SK-N-SH treated with all-trans-retinoic acid at 6 μM for 48 hours (cell line): ENCODE measurements around the gene ROCK1.

Experiments
- ATAC-seq: fragments of 200-7000 bp; cut with Tn5 transposase; 3 replicates; pipeline ENCODE4 v1.9.1; 2020; ENCODE audit warnings: mild to moderate bottlenecking, moderate library complexity
- ARNTL ChIP-seq: fragments of 450-650 bp; formaldehyde crosslinking; IDR thresholded peaks from 2 replicates; pipeline ENCODE4 v1.5.0; 2020; ENCODE audit warnings: low read depth, mild to moderate bottlenecking, moderate library complexity, borderline replicate concordance
- BACH2 ChIP-seq: fragments of 250-450 bp; sonication (Bioruptor Pico); IDR thresholded peaks from 2 replicates; pipeline ENCODE4 v1.9.0; 2021; ENCODE audit warnings: mild to moderate bottlenecking, borderline replicate concordance
- CREB5 ChIP-seq: fragments of 250-450 bp; sonication (Bioruptor Pico); IDR thresholded peaks from 2 replicates; pipeline ENCODE4 v1.5.1; 2020; ENCODE audit warnings: low read depth, mild to moderate bottlenecking, moderate library complexity
- CSDC2 ChIP-seq: fragments of 250-450 bp; sonication (Bioruptor Pico); IDR thresholded peaks from 2 replicates; pipeline ENCODE4 v1.5.0; 2020; ENCODE audit warnings: mild to moderate bottlenecking, moderate library complexity
- CSRNP3 ChIP-seq: fragments of 250-450 bp; sonication (Bioruptor Pico); IDR thresholded peaks from 2 replicates; pipeline ENCODE4 v1.5.1; 2021; ENCODE audit warnings: mild to moderate bottlenecking, moderate library complexity
- GLIS3 ChIP-seq: fragments of 250-450 bp; sonication (Bioruptor Pico); IDR thresholded peaks from 2 replicates; pipeline ENCODE4 v1.5.0; 2020; ENCODE audit warnings: mild to moderate bottlenecking, moderate library complexity
- ISL1 ChIP-seq: fragments of 250-450 bp; sonication (Bioruptor Pico); IDR thresholded peaks from 2 replicates; pipeline ENCODE4 v2.1.2; 2022; ENCODE audit warnings: mild to moderate bottlenecking, moderate library complexity
- OSR1 ChIP-seq: fragments of 250-450 bp; sonication (Bioruptor Pico); IDR thresholded peaks from 2 replicates; pipeline ENCODE4 v1.8.0; 2022; ENCODE audit warnings: moderate library complexity, mild to moderate bottlenecking, inconsistent platforms
- PATZ1 ChIP-seq: fragments of 250-450 bp; sonication (Bioruptor Pico); IDR thresholded peaks from 2 replicates; pipeline ENCODE4 v1.8.0; 2020; ENCODE audit warnings: mild to moderate bottlenecking, moderate library complexity, borderline replicate concordance
- PPARA ChIP-seq: fragments of 250-450 bp; sonication (Bioruptor Pico); IDR thresholded peaks from 2 replicates; pipeline ENCODE4 v1.5.0; 2020; ENCODE audit warnings: mild to moderate bottlenecking, borderline replicate concordance
- RARB ChIP-seq: fragments of 250-450 bp; sonication (Bioruptor Pico); IDR thresholded peaks from 2 replicates; pipeline ENCODE4 v1.8.0; 2021; ENCODE audit warnings: mild to moderate bottlenecking, moderate library complexity
- SNAI2 ChIP-seq: fragments of 250-450 bp; sonication (Bioruptor Pico); IDR thresholded peaks from 2 replicates; pipeline ENCODE4 v1.5.0; 2020; ENCODE audit warnings: mild to moderate bottlenecking, moderate library complexity
- TCF4 ChIP-seq: fragments of 250-450 bp; sonication (Bioruptor Pico); IDR thresholded peaks from 2 replicates; pipeline ENCODE4 v1.8.0; 2021; ENCODE audit warnings: mild to moderate bottlenecking, moderate library complexity, borderline replicate concordance
- TSHZ2 ChIP-seq: fragments of 250-450 bp; sonication (Bioruptor Pico); IDR thresholded peaks from 2 replicates; pipeline ENCODE4 v1.5.0; 2020; ENCODE audit warnings: mild to moderate bottlenecking, moderate library complexity
- ZC3H10 ChIP-seq: fragments of 250-450 bp; sonication (Bioruptor Pico); IDR thresholded peaks from 2 replicates; pipeline ENCODE4 v1.5.1; 2021; ENCODE audit warnings: mild to moderate bottlenecking, moderate library complexity
- ZFP3 ChIP-seq: fragments of 250-450 bp; sonication (Bioruptor Pico); IDR thresholded peaks from 2 replicates; pipeline ENCODE4 v1.5.0; 2020; ENCODE audit warnings: mild to moderate bottlenecking, moderate library complexity
- ZFP30 ChIP-seq: fragments of 450-650 bp; formaldehyde crosslinking; IDR thresholded peaks from 2 replicates; pipeline ENCODE4 v1.5.0; 2022; ENCODE audit warnings: mild to moderate bottlenecking, moderate library complexity
- ZNF565 ChIP-seq: fragments of 450-650 bp; formaldehyde crosslinking; conservative IDR thresholded peaks from 2 replicates; pipeline ENCODE4 v1.5.0; 2020; ENCODE audit warnings: low read depth, mild to moderate bottlenecking, moderate library complexity
- ZNF70 ChIP-seq: fragments of 450-650 bp; formaldehyde crosslinking; IDR thresholded peaks from 2 replicates; pipeline ENCODE4 v1.5.0; 2020; ENCODE audit warnings: mild to moderate bottlenecking, moderate library complexity
- ZNF8 ChIP-seq: fragments of 450-650 bp; formaldehyde crosslinking; IDR thresholded peaks from 2 replicates; pipeline ENCODE4 v1.5.0; 2020; ENCODE audit warnings: mild to moderate bottlenecking, moderate library complexity
- TF ChIP-seq, protein P1 (sequence below): fragments of 250-450 bp; sonication (Bioruptor Pico); IDR thresholded peaks from 2 replicates; pipeline ENCODE4 v1.8.0; 2021; ENCODE audit warnings: low read depth, mild to moderate bottlenecking, moderate library complexity, borderline replicate concordance

The ROCK1 gene

GRCh38 chr18:21109936-21110712, 1.5 kb downstream of the ROCK1 start:
- TF ChIP-seq ZNF70, result no peak
- TF ChIP-seq CSRNP3 (CRISPR knock-in tag), result no peak
- TF ChIP-seq ZNF565 (CRISPR knock-in tag), result no peak
- no peak for TF ChIP-seq OSR1 (CRISPR knock-in tag)
- TF ChIP-seq SNAI2 (CRISPR knock-in tag), result no peak
- TF ChIP-seq ZFP30 (CRISPR knock-in tag), result no peak
- no peak for TF ChIP-seq PPARA (CRISPR knock-in tag)
- no peak for TF ChIP-seq ZFP3
- TF ChIP-seq PATZ1 (CRISPR knock-in tag), result peak; percentile 32; the same call in 1 of the 2 replicates
- TF ChIP-seq BACH2 (CRISPR knock-in tag), result no peak
- TF ChIP-seq GLIS3 (CRISPR knock-in tag), result no peak
- no peak for TF ChIP-seq ZNF8 (CRISPR knock-in tag)
- no peak for TF ChIP-seq ARNTL (CRISPR knock-in tag)
- no peak for TF ChIP-seq CSDC2 (CRISPR knock-in tag)
- TF ChIP-seq ZC3H10, result no peak
- peak; percentile 87 for TF ChIP-seq ISL1 (CRISPR knock-in tag)
- TF ChIP-seq, protein P1, sequence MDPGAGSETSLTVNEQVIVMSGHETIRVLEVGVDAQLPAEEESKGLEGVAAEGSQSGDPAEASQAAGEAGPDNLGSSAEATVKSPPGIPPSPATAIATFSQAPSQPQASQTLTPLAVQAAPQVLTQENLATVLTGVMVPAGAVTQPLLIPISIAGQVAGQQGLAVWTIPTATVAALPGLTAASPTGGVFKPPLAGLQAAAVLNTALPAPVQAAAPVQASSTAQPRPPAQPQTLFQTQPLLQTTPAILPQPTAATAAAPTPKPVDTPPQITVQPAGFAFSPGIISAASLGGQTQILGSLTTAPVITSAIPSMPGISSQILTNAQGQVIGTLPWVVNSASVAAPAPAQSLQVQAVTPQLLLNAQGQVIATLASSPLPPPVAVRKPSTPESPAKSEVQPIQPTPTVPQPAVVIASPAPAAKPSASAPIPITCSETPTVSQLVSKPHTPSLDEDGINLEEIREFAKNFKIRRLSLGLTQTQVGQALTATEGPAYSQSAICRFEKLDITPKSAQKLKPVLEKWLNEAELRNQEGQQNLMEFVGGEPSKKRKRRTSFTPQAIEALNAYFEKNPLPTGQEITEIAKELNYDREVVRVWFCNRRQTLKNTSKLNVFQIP (CRISPR knock-in tag), result no peak
- peak; percentile 1; the same call in 2 of the 3 replicates for ATAC-seq

DNA sequence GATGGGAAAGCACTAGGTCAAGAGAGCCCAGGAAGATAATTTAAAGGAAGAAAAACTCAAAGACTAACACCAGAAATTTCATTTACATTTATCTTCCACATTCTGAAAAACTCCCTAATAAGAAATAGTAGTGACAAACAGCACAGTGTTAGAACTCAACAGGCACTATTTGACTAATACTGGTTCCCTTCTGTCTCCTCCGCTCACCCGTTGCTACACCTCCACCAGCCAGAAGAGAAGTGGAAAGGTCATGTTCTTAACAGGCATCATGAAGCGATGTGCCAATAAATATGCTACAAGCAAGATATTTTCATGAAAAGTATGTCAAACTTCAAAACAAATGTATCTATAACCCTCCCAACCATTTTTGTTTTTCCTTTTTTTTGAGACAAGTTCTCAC, 5.7 kb downstream of the ROCK1 start:
- TF ChIP-seq OSR1 (CRISPR knock-in tag) (no peak), PPARA (CRISPR knock-in tag) (no peak), CREB5 (CRISPR knock-in tag) (no peak), ZNF70 (no peak), TSHZ2 (no peak), CSDC2 (CRISPR knock-in tag) (no peak), RARB (CRISPR knock-in tag) (no peak), ARNTL (CRISPR knock-in tag) (no peak), ZNF565 (CRISPR knock-in tag) (no peak), ZFP30 (CRISPR knock-in tag) (no peak), PATZ1 (CRISPR knock-in tag) (no peak), BACH2 (CRISPR knock-in tag) (no peak), GLIS3 (CRISPR knock-in tag) (no peak), TCF4 (CRISPR knock-in tag) (no peak), ZNF8 (CRISPR knock-in tag) (no peak)
- TF ChIP-seq, protein P1 (CRISPR knock-in tag), result no peak
- no peak for ATAC-seq
